MCF 10A (cell line): ENCODE measurements around the gene FAM185A. TPM values are rescaled to one million over a fixed set of nuclear protein-coding genes. Genes with fewer than 3 reads are reported as not detected.
"Not testable (repeated sequence)": the region's sequence is repeated elsewhere in the genome, so short reads cannot be mapped to it uniquely, and the experiment has no call there.

Experiments used
- Bru-seq: library from RNA; stranded (reverse); fragments of 400-500 nt; gene quantifications from one replicate; lab custom pipeline; 2021; lab: Mats Ljungman, UMichigan
- BruChase-seq, 2 experiments: library from RNA; stranded (reverse); fragments of 400-500 nt; gene quantifications; one replicate each; lab custom pipeline; 2021; lab: Mats Ljungman, UMichigan
- BruUV-seq: library from RNA; stranded (reverse); fragments of 400-500 nt; replicated peaks from 2 replicates; lab custom pipeline; 2021; lab: Mats Ljungman, UMichigan
- CTCF ChIA-PET: fragments of 300-600 bp; sonication (Branson Sonifier 250); formaldehyde crosslinking; extraction: SDS; loops from one replicate; lab custom pipeline; 2021; ENCODE audit warnings: antibody characterized with exemption, inconsistent platforms; lab: Yijun Ruan, JAX
- POLR2A ChIA-PET: fragments of 300-600, 350-650 bp; sonication (Branson Sonifier 250); formaldehyde crosslinking; extraction: SDS; loops from one replicate; lab custom pipeline; 2020; ENCODE audit warnings: antibody characterized with exemption, inconsistent platforms; lab: Yijun Ruan, JAX
- DNase-seq: peaks from one replicate; pipeline ENCODE4 v3.0.0-alpha.2; 2018; ENCODE audit not compliant: unreplicated experiment
- H3K27ac Mint-ChIP-seq: one replicate; pipeline ENCODE4 v1.8.0; 2022; ENCODE audit warnings: mild to moderate bottlenecking, low read depth, mixed read lengths; ENCODE audit not compliant: unreplicated experiment
- H3K27me3 Mint-ChIP-seq: one replicate; pipeline ENCODE4 v1.8.0; 2022; ENCODE audit warnings: mixed read lengths; ENCODE audit not compliant: insufficient read depth, unreplicated experiment
- H3K36me3 Mint-ChIP-seq: one replicate; pipeline ENCODE4 v1.8.0; 2022; ENCODE audit warnings: mild to moderate bottlenecking, moderate library complexity, mixed read lengths; ENCODE audit not compliant: insufficient read depth, unreplicated experiment
- H3K4me1 Mint-ChIP-seq: one replicate; pipeline ENCODE4 v1.8.0; 2022; ENCODE audit warnings: mixed read lengths; ENCODE audit not compliant: insufficient read depth, unreplicated experiment
- H3K4me3 Mint-ChIP-seq: one replicate; pipeline ENCODE4 v1.8.0; 2022; ENCODE audit warnings: mild to moderate bottlenecking, moderate library complexity, mixed read lengths; ENCODE audit not compliant: unreplicated experiment
- H3K9me3 Mint-ChIP-seq: one replicate; pipeline ENCODE4 v1.8.0; 2022; ENCODE audit warnings: mixed read lengths; ENCODE audit not compliant: unreplicated experiment
- intact Hi-C: fragments of 100-400 bp; cut with micrococcal nuclease; formaldehyde crosslinking; loops from 2 replicates; pipeline ENCODE4 v1.14.1; 2022
- long read RNA-seq: library from polyadenylated mRNA; stranded (forward); transcript quantifications from one replicate; pipeline ENCODE4 v2.0.0, GENCODE V29; 2022
- total RNA-seq: library from RNA; stranded (reverse); gene quantifications from 2 replicates; pipeline ENCODE4 v1.2.3, GENCODE V29; 2022

The FAM185A gene
- total RNA-seq (8.9 and 12.0 TPM in 2 replicates), Bru-seq, nascent RNA (percentile 69 among the genes with signal in this experiment), BruChase-seq, experiment 1, labeled RNA remaining after a 6-hour chase (percentile 54 among the genes with signal in this experiment), BruChase-seq, experiment 2, labeled RNA remaining after a 2-hour chase (percentile 69 among the genes with signal in this experiment)
- long read RNA-seq, partial matches to known transcripts: 3 of 9 reads
- long read RNA-seq, other reads (novel, unspliced or antisense): 5 of 9 reads

GRCh38 chr7:102748605-102749444, at the start of gene FAM185A:
TSS of gene FAM185A (plus strand) at chr7:102748999. CDS start at chr7:102749208, 209 bp downstream.
- DNase-seq: peak; percentile 100
- H3K9me3 Mint-ChIP-seq, H3K36me3 Mint-ChIP-seq, H3K27me3 Mint-ChIP-seq: not testable (repeated sequence)
- peak within 1 kb of the TSS; percentile 75 for H3K4me3 Mint-ChIP-seq
- TSS peak; percentile 39 for BruUV-seq
- peaks cover 11% of the 10 kb centered on the region for H3K4me1 Mint-ChIP-seq
- ChIA-PET POLR2A (interaction anchor here (0.6 to 1.2 kb wide), 8 partner anchors 126 to 400 kb away, joined by 3 to 13 read pairs (median 4); partner anchors contain the start of genes ARMC10, FBXL13 and NAPEPLD), CTCF (interaction anchor here (1.2 kb wide), 1 partner anchor 313 kb away, joined by 9 read pairs; no protein-coding TSS in a partner anchor)
- H3K27ac Mint-ChIP-seq: peak within 1 kb of the TSS; percentile 84
- intact Hi-C loops: loop anchor here (10.0 kb wide), 1 partner anchor 316 kb away; no protein-coding TSS in a partner anchor

GRCh38 chr7:102713011-102713690, 35.6 kb upstream of the FAM185A start:
- CTCF ChIA-PET, H3K4me3 Mint-ChIP-seq, BruUV-seq, H3K9me3 Mint-ChIP-seq, H3K36me3 Mint-ChIP-seq, intact Hi-C loops, H3K27me3 Mint-ChIP-seq, POLR2A ChIA-PET: not testable (repeated sequence)
- DNase-seq: peak; percentile 1
- Mint-ChIP-seq H3K4me1 (peaks cover 11% of the 10 kb centered on the region), H3K27ac (peak overlapping the region; percentile 44)

- intact Hi-C loops, DNase-seq, POLR2A ChIA-PET, H3K27me3 Mint-ChIP-seq, H3K4me3 Mint-ChIP-seq, H3K36me3 Mint-ChIP-seq, BruUV-seq, CTCF ChIA-PET, H3K9me3 Mint-ChIP-seq: not testable (repeated sequence)
- Mint-ChIP-seq H3K4me1 (peaks cover 11% of the 10 kb centered on the region), H3K27ac (peak overlapping the region; percentile 44)
These were observed 35.1 kb upstream of the FAM185A start for GRCh38 chr7:102713691-102714080.

- Mint-ChIP-seq H3K27ac (peak overlapping the region; percentile 49), H3K4me1 (peaks cover 11% of the 10 kb centered on the region)
- H3K36me3 Mint-ChIP-seq, H3K27me3 Mint-ChIP-seq, BruUV-seq, H3K9me3 Mint-ChIP-seq, intact Hi-C loops, CTCF ChIA-PET, H3K4me3 Mint-ChIP-seq, POLR2A ChIA-PET: not testable (repeated sequence)
- peak; percentile 3 for DNase-seq
These were observed 33.9 kb upstream of the FAM185A start for GRCh38 chr7:102714774-102715522.

- peaks cover 11% of the 10 kb centered on the region for H3K4me1 Mint-ChIP-seq
- DNase-seq, intact Hi-C loops, H3K36me3 Mint-ChIP-seq, BruUV-seq, POLR2A ChIA-PET, H3K4me3 Mint-ChIP-seq, H3K27me3 Mint-ChIP-seq, CTCF ChIA-PET, H3K9me3 Mint-ChIP-seq: not testable (repeated sequence)
- H3K27ac Mint-ChIP-seq: peak overlapping the region; percentile 49
These were observed 33.1 kb upstream of the FAM185A start for GRCh38 chr7:102715718-102716117.

GRCh38 chr7:102718491-102718890, 30.3 kb upstream of the FAM185A start:
- peak; percentile 46 for DNase-seq
- BruUV-seq, H3K4me3 Mint-ChIP-seq, H3K27me3 Mint-ChIP-seq, CTCF ChIA-PET, H3K9me3 Mint-ChIP-seq, POLR2A ChIA-PET, H3K36me3 Mint-ChIP-seq, intact Hi-C loops, H3K4me1 Mint-ChIP-seq: not testable (repeated sequence)
- peak overlapping the region; percentile 59 for H3K27ac Mint-ChIP-seq

- intact Hi-C loops, DNase-seq, BruUV-seq, POLR2A ChIA-PET, CTCF ChIA-PET, H3K4me3 Mint-ChIP-seq, H3K9me3 Mint-ChIP-seq, H3K27me3 Mint-ChIP-seq, H3K4me1 Mint-ChIP-seq, H3K36me3 Mint-ChIP-seq, H3K27ac Mint-ChIP-seq: not testable (repeated sequence)
These were observed 22.6 kb upstream of the FAM185A start for GRCh38 chr7:102726170-102726569.

- H3K27ac Mint-ChIP-seq, H3K36me3 Mint-ChIP-seq, intact Hi-C loops, DNase-seq, CTCF ChIA-PET, H3K4me1 Mint-ChIP-seq, H3K9me3 Mint-ChIP-seq, POLR2A ChIA-PET, BruUV-seq, H3K27me3 Mint-ChIP-seq, H3K4me3 Mint-ChIP-seq: not testable (repeated sequence)
These were observed 19.1 kb upstream of the FAM185A start for GRCh38 chr7:102729670-102730069.
